DMS114 treated with DMSO at 0.1 percent for 48 hours (cell line): ENCODE measurements around the gene GRK4.

Source experiments
- DNase-seq: peaks from one replicate; lab custom pipeline; 2025; ENCODE audit not compliant: unreplicated experiment; lab: John Stamatoyannopoulos, UW

Gene GRK4

GRCh38 chr4:3010998-3011397 is 47.6 kb downstream of the GRK4 start:
- DNase-seq = no peak

GRCh38 chr4:3011456-3012220 is 48.3 kb downstream of the GRK4 start:
- no peak for DNase-seq

GRCh38 chr4:3013323-3013722 is 50.0 kb downstream of the GRK4 start:
- no peak for DNase-seq

- DNase-seq = no peak
Measured at GRCh38 chr4:3013839-3014350, 50.5 kb downstream of the GRK4 start.

- DNase-seq = no peak
Measured at GRCh38 chr4:3016961-3017360, 53.6 kb downstream of the GRK4 start.

GRCh38 chr4:3017504-3017903 is 54.1 kb downstream of the GRK4 start:
- DNase-seq = no peak

- no peak for DNase-seq
Measured at GRCh38 chr4:3019145-3019846, 55.9 kb downstream of the GRK4 start.

- DNase-seq = no peak
Measured at GRCh38 chr4:3021127-3021526, 57.8 kb downstream of the GRK4 start.

- no peak for DNase-seq
Measured at GRCh38 chr4:3021627-3022026, 58.3 kb downstream of the GRK4 start.

- DNase-seq = no peak
Measured at GRCh38 chr4:3022112-3022511, 58.7 kb downstream of the GRK4 start.

- no peak for DNase-seq
Measured at GRCh38 chr4:3022651-3023050, 59.3 kb downstream of the GRK4 start.

- no peak for DNase-seq
Measured at GRCh38 chr4:3025881-3026280, 62.5 kb downstream of the GRK4 start.

GRCh38 chr4:3026540-3026939 is 63.2 kb downstream of the GRK4 start:
- DNase-seq = no peak

GRCh38 chr4:3029464-3029863 is 66.1 kb downstream of the GRK4 start:
- no peak for DNase-seq

GRCh38 chr4:3030566-3031356 is 67.4 kb downstream of the GRK4 start:
- no peak for DNase-seq

- no peak for DNase-seq
Measured at GRCh38 chr4:3031357-3032082, 68.1 kb downstream of the GRK4 start.

- no peak for DNase-seq
Measured at GRCh38 chr4:3034231-3034630, 70.9 kb downstream of the GRK4 start.

- DNase-seq = no peak
Measured at GRCh38 chr4:3035249-3035648, 71.9 kb downstream of the GRK4 start.

- no peak for DNase-seq
Measured at GRCh38 chr4:3035674-3036073, 72.3 kb downstream of the GRK4 start.

GRCh38 chr4:3036131-3036952 is 73.0 kb downstream of the GRK4 start:
- DNase-seq = no peak
